Loucy (cell line): ENCODE results near the gene ROPN1.
"Not testable (repeated sequence)": the region's sequence is repeated elsewhere in the genome, so short reads cannot be mapped to it uniquely, and the experiment has no call there.

Experiments
- H2AFZ ChIP-seq: fragments of 200-600 bp; sonication (generic); 2 replicates; pipeline ENCODE4 v1.6.0; 2016; ENCODE audit warnings: antibody characterized with exemption, mild to moderate bottlenecking, low read length, moderate library complexity
- H3F3A ChIP-seq: fragments of 200-600 bp; 2 replicates; pipeline ENCODE4 v1.6.0; 2016; ENCODE audit warnings: antibody characterized with exemption, low read depth, mild to moderate bottlenecking
- H3K27me3 ChIP-seq: fragments of 200-600 bp; sonication (generic); 2 replicates; pipeline ENCODE4 v1.6.1; 2014; ENCODE audit warnings: low read length, mild to moderate bottlenecking; ENCODE audit not compliant: insufficient read depth, poor library complexity, severe bottlenecking
- H3K36me3 ChIP-seq: fragments of 200-600 bp; sonication (generic); 2 replicates; pipeline ENCODE4 v1.6.1; 2016; ENCODE audit warnings: low read length; ENCODE audit not compliant: insufficient read depth
- H3K4me1 ChIP-seq: fragments of 200-600 bp; sonication (generic); 2 replicates; pipeline ENCODE4 v1.5.1; 2014; ENCODE audit warnings: low read length, mild to moderate bottlenecking; ENCODE audit not compliant: insufficient read depth, poor library complexity, severe bottlenecking
- H3K4me2 ChIP-seq: fragments of 200-600 bp; sonication (generic); 2 replicates; pipeline ENCODE4 v1.6.0; 2014; ENCODE audit warnings: antibody characterized with exemption, low read length, low read depth, mild to moderate bottlenecking; ENCODE audit not compliant: poor library complexity, severe bottlenecking
- H3K4me3 ChIP-seq: fragments of 200-600 bp; sonication (generic); 2 replicates; pipeline ENCODE4 v1.5.1; 2014; ENCODE audit warnings: low read length, mild to moderate bottlenecking, mixed read lengths; ENCODE audit not compliant: poor library complexity, severe bottlenecking
- H3K79me2 ChIP-seq: fragments of 200-600 bp; sonication (generic); 2 replicates; pipeline ENCODE4 v1.6.1; 2014; ENCODE audit warnings: low read length; ENCODE audit not compliant: insufficient read depth
- H3K9ac ChIP-seq: fragments of 200-600 bp; sonication (generic); 2 replicates; pipeline ENCODE4 v1.6.0; 2014; ENCODE audit warnings: mild to moderate bottlenecking, low read depth, low read length, moderate library complexity; ENCODE audit not compliant: poor library complexity, severe bottlenecking
- H3K9me2 ChIP-seq: fragments of 200-600 bp; sonication (generic); replicated peaks from 2 replicates; pipeline ENCODE4 v1.6.1; 2016; ENCODE audit warnings: low read depth, low read length, mixed read lengths
- H3K9me3 ChIP-seq: fragments of 200-600 bp; sonication (generic); 2 replicates; pipeline ENCODE4 v1.6.1; 2014; ENCODE audit warnings: mild to moderate bottlenecking, antibody characterized with exemption, low read length, low read depth; ENCODE audit not compliant: insufficient read depth
- H4K20me1 ChIP-seq: fragments of 200-600 bp; sonication (generic); 2 replicates; pipeline ENCODE4 v1.6.0; 2014; ENCODE audit warnings: antibody characterized with exemption, low read length, mild to moderate bottlenecking; ENCODE audit not compliant: insufficient read depth, poor library complexity, severe bottlenecking
- CTCF ChIP-seq: fragments of 200-600 bp; sonication (generic); conservative IDR thresholded peaks from 2 replicates; pipeline ENCODE4 v1.5.1; 2014; ENCODE audit warnings: mild to moderate bottlenecking, antibody characterized with exemption, low read length
- EZH2phosphoT487 ChIP-seq: fragments of 200-600 bp; IDR thresholded peaks from 2 replicates; pipeline ENCODE4 v1.6.1; 2018; ENCODE audit warnings: antibody characterized with exemption, mild to moderate bottlenecking, moderate library complexity, borderline replicate concordance

Gene ROPN1

GRCh38 chr3:123971406-123971805 lies 20.5 kb downstream of the ROPN1 start:
- H4K20me1 ChIP-seq, result no peaks in the 10 kb centered on the region
- no peaks in the 10 kb centered on the region for H3K27me3 ChIP-seq
- H3K4me1 ChIP-seq, result no peaks in the 10 kb centered on the region
- H3F3A ChIP-seq, result no peaks in the 10 kb centered on the region
- TF ChIP-seq EZH2phosphoT487, result no peak
- no peak for TF ChIP-seq CTCF
- no peaks in the 10 kb centered on the region for H3K79me2 ChIP-seq
- no peaks in the 10 kb centered on the region for H3K9me3 ChIP-seq
- H2AFZ ChIP-seq, result no peak overlapping the region
- no peak overlapping the region for H3K9ac ChIP-seq
- no peaks in the 10 kb centered on the region for H3K36me3 ChIP-seq
- no peak overlapping the region for H3K4me3 ChIP-seq
- H3K4me2 ChIP-seq, result no peak overlapping the region
- no peaks in the 10 kb centered on the region for H3K9me2 ChIP-seq

- not testable (repeated sequence) for H3K27me3 ChIP-seq, H3K9ac ChIP-seq, H3K9me2 ChIP-seq, H3K79me2 ChIP-seq, H3K4me1 ChIP-seq, H2AFZ ChIP-seq, H4K20me1 ChIP-seq, H3K4me2 ChIP-seq, H3K4me3 ChIP-seq, H3K9me3 ChIP-seq, H3K36me3 ChIP-seq, H3F3A ChIP-seq
Measured at GRCh38 chr3:123967260-123967659, 24.7 kb downstream of the ROPN1 start.

- H3K27me3 ChIP-seq, H3K4me2 ChIP-seq, H3K36me3 ChIP-seq, H3K4me3 ChIP-seq, H4K20me1 ChIP-seq, H3K79me2 ChIP-seq, H3F3A ChIP-seq, H3K9me2 ChIP-seq, H2AFZ ChIP-seq, H3K4me1 ChIP-seq, H3K9me3 ChIP-seq, H3K9ac ChIP-seq: not testable (repeated sequence)
Measured at GRCh38 chr3:123966799-123967198, 25.1 kb downstream of the ROPN1 start.

GRCh38 chr3:123964793-123965192 lies 27.1 kb downstream of the ROPN1 start:
- not testable (repeated sequence) for H3F3A ChIP-seq, H3K9me2 ChIP-seq, H3K4me3 ChIP-seq, H2AFZ ChIP-seq, H3K4me2 ChIP-seq, H3K9ac ChIP-seq, H3K27me3 ChIP-seq, H3K4me1 ChIP-seq, H3K9me3 ChIP-seq, H3K36me3 ChIP-seq, H4K20me1 ChIP-seq
- peaks cover 12% of the 10 kb centered on the region for H3K79me2 ChIP-seq

GRCh38 chr3:123961508-123961856 lies 30.4 kb downstream of the ROPN1 start:
- Histone ChIP-seq H2AFZ (peak overlapping the region; percentile 94), H3K36me3 (no peaks in the 10 kb centered on the region), H4K20me1 (no peaks in the 10 kb centered on the region), H3K9me2 (no peaks in the 10 kb centered on the region), H3K27me3 (no peaks in the 10 kb centered on the region), H3F3A (no peaks in the 10 kb centered on the region), H3K4me3 (peak overlapping the region; percentile 80), H3K4me2 (peak overlapping the region; percentile 88), H3K4me1 (peaks cover 30% of the 10 kb centered on the region), H3K79me2 (peaks cover 38% of the 10 kb centered on the region), H3K9me3 (no peaks in the 10 kb centered on the region), H3K9ac (peak overlapping the region; percentile 96)
- TF ChIP-seq CTCF, result no peak
- TF ChIP-seq EZH2phosphoT487, result no peak
